DND-41 (cell line): ENCODE data around the gene CIP2A.

Experiments used
- CTCF ChIP-seq: IDR thresholded peaks from 2 replicates; pipeline ENCODE4 v1.5.1; 2012; ENCODE audit warnings: borderline replicate concordance, low read length, moderate library complexity, mild to moderate bottlenecking; ENCODE audit not compliant: poor library complexity, severe bottlenecking; ENCODE audit errors: extremely low read depth
- EZH2 ChIP-seq: IDR thresholded peaks from 3 replicates; pipeline ENCODE4 v1.6.1; 2012; ENCODE audit warnings: borderline replicate concordance, low read depth, mild to moderate bottlenecking, moderate library complexity, low read length, inconsistent platforms; ENCODE audit not compliant: severe bottlenecking

GRCh38 chr3:108562565-108562964 is 26.7 kb downstream of the CIP2A start:
- TF ChIP-seq CTCF: no peak
- TF ChIP-seq EZH2: no peak
